Keratinocyte (primary cell): ENCODE results near the gene MMD. TPM values are rescaled to one million over a fixed set of nuclear protein-coding genes. Genes with fewer than 3 reads are reported as not detected.
A peak's percentile ranks its signal among the peaks of the same experiment; 100 is the strongest.

Experiments
- DNase-seq: peaks from one replicate; pipeline ENCODE4 v3.0.0-alpha.2; 2011; ENCODE audit warnings: low read depth, missing footprints, low spot score
- FAIRE-seq: peaks from 2 replicates; lab custom pipeline; 2011; peaks lifted over from hg19 to GRCh38; lab: Jason Lieb, UNC
- H2AFZ ChIP-seq: 2 replicates; pipeline ENCODE4 v1.6.0; 2012; ENCODE audit warnings: low read length, control low read depth, inconsistent platforms; ENCODE audit not compliant: control insufficient read depth
- H3K27ac ChIP-seq: 2 replicates; pipeline ENCODE4 v1.5.1; 2011; ENCODE audit warnings: low read length; ENCODE audit not compliant: control insufficient read depth, insufficient read depth
- H3K27me3 ChIP-seq: 3 replicates; pipeline ENCODE4 v1.6.0; 2011; ENCODE audit warnings: low read length; ENCODE audit not compliant: control insufficient read depth, insufficient read depth; ENCODE audit errors: extremely low read depth
- H3K36me3 ChIP-seq, 2 experiments: 2 replicates in 1 of 2; 3 replicates in 1 of 2; pipeline ENCODE4 v1.5.1; 2011; ENCODE audit warnings: low read length in 2 of 2, mild to moderate bottlenecking in 1 of 2; ENCODE audit not compliant: control insufficient read depth in 2 of 2, insufficient read depth in 2 of 2; ENCODE audit errors: extremely low read depth in 1 of 2
- H3K4me1 ChIP-seq: 3 replicates; pipeline ENCODE4 v1.5.1; 2011; ENCODE audit warnings: low read length; ENCODE audit not compliant: control insufficient read depth, insufficient read depth; ENCODE audit errors: extremely low read depth
- H3K4me2 ChIP-seq: 3 replicates; pipeline ENCODE4 v1.6.0; 2011; ENCODE audit warnings: low read depth, low read length; ENCODE audit not compliant: control insufficient read depth, insufficient read depth; ENCODE audit errors: extremely low read depth
- H3K4me3 ChIP-seq, 3 experiments: fragments of 200-600 bp in 1 of 3; sonication (generic) in 1 of 3; 2 replicates in 2 of 3; 3 replicates in 1 of 3; pipeline ENCODE4 v1.5.1; 2011 to 2016; ENCODE audit warnings: low read length in 3 of 3, mild to moderate bottlenecking in 3 of 3, control low read depth in 2 of 3, inconsistent platforms in 1 of 3, low read depth in 1 of 3, mixed read lengths in 1 of 3, mixed run types in 1 of 3, moderate library complexity in 1 of 3; ENCODE audit not compliant: control insufficient read depth in 2 of 3, insufficient read depth in 2 of 3; ENCODE audit errors: extremely low read depth in 1 of 3
- H3K79me2 ChIP-seq: 2 replicates; pipeline ENCODE4 v1.6.0; 2012; ENCODE audit warnings: low read length; ENCODE audit not compliant: control insufficient read depth, insufficient read depth
- H3K9ac ChIP-seq: 3 replicates; pipeline ENCODE4 v1.6.0; 2011; ENCODE audit warnings: low read length; ENCODE audit not compliant: control insufficient read depth, insufficient read depth; ENCODE audit errors: extremely low read depth
- H3K9me1 ChIP-seq: 3 replicates; pipeline ENCODE4 v1.6.0; 2011; ENCODE audit warnings: low read length; ENCODE audit not compliant: control insufficient read depth, insufficient read depth; ENCODE audit errors: extremely low read depth
- H3K9me3 ChIP-seq: 2 replicates; pipeline ENCODE4 v1.5.1; 2012; ENCODE audit warnings: low read depth, low read length; ENCODE audit not compliant: control insufficient read depth
- H4K20me1 ChIP-seq: 3 replicates; pipeline ENCODE4 v1.6.0; 2011; ENCODE audit warnings: low read length; ENCODE audit not compliant: control insufficient read depth, insufficient read depth; ENCODE audit errors: extremely low read depth
- CTCF ChIP-seq, 3 experiments: IDR thresholded peaks in 1 of 3; conservative IDR thresholded peaks in 1 of 3; optimal IDR thresholded peaks in 1 of 3; 2 replicates in 2 of 3; 3 replicates in 1 of 3; pipeline versions ENCODE3 to v1.5.1; 2011; ENCODE audit warnings: low read length in 3 of 3, mild to moderate bottlenecking in 3 of 3, moderate library complexity in 2 of 3, control low read depth in 1 of 3, inconsistent platforms in 1 of 3; ENCODE audit not compliant: insufficient read depth in 2 of 3; ENCODE audit errors: extremely low read depth in 1 of 3
- EZH2 ChIP-seq: IDR thresholded peaks from one replicate; pipeline ENCODE4 v1.6.1; 2012; ENCODE audit warnings: inconsistent platforms, mild to moderate bottlenecking, low read length, moderate library complexity
- dilution Hi-C: fragments of 300-500 bp; cut with MboI; formaldehyde crosslinking; loops from one replicate; pipeline ENCODE4 v1.7.0; 2020; ENCODE audit warnings: low sequenced_read_pairs; ENCODE audit not compliant: extremely low pct_ligation_motif_present
- polyA plus RNA-seq, 5 experiments: library from polyadenylated mRNA; depleted of rRNA in 3 of 5; stranded (reverse) in 3 of 5; stranded (forward) in 1 of 5; unstranded in 1 of 5; fragments of >200 nt; gene quantifications; 1 replicate in 1 of 5; 2 replicates in 3 of 5; 3 replicates in 1 of 5; pipeline versions ENCODE4 v1.2.1 to v1.2.3, GENCODE V29; 2011 to 2012; ENCODE audit warnings: missing spikeins in 2 of 5, low read depth in 1 of 5, low replicate concordance in 1 of 5

The MMD gene
- polyA plus RNA-seq, 1 donor (not counting 4 experiments of a cell fraction or from before 2014, with no cell fraction given): 6.4 TPM

DNA sequence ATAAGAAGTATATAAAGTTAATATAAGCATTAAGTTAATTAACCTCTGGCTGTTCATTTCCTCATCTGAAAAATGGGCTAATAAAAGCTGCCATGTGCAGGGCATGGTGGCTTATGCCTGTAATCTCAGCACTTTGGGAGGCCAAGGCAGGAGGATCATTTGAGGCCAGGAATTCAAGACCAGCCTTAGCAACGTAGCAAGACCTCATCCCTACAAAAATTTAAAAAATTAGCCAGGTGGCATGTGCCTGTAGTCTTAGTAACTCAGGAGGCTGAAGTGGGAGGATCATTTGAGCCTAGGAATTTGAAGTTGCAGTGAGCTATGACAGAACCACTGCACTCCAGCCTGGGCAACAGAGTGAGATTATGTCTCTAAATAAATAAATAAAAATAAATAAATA, 40.6 kb upstream of the MMD start:
- DNase-seq (no peak), FAIRE-seq (no peak)
- Histone ChIP-seq H3K4me1 (peaks cover 15% of the 10 kb centered on the region), H3K27me3 (no peaks in the 10 kb centered on the region), H3K9me1 (no peaks in the 10 kb centered on the region), H3K27ac (no peak overlapping the region), H3K4me2 (no peak overlapping the region), H3K9ac (no peak overlapping the region), H3K79me2 (no peaks in the 10 kb centered on the region), H3K36me3 (no peaks in the 10 kb centered on the region), H3K9me3 (no peaks in the 10 kb centered on the region), H4K20me1 (no peaks in the 10 kb centered on the region), H3K4me3 (no peak overlapping the region), H2AFZ (no peak overlapping the region)
- TF ChIP-seq CTCF (optimal IDR thresholded peaks at IDR 0.05 in 1 of 3, IDR thresholded peaks at IDR 0.05 in 1 of 3, conservative IDR thresholded peaks at IDR 0.05 in 1 of 3; ENCODE audit: extremely low read depth in 1 of 3, insufficient read depth in 2 of 3, low read length in 3 of 3) (no peak), EZH2 (no peak)
- dilution Hi-C loops: no loop called here

- Histone ChIP-seq H3K36me3 (no peaks in the 10 kb centered on the region), H3K27me3 (no peaks in the 10 kb centered on the region), H3K79me2 (no peaks in the 10 kb centered on the region), H3K9me3 (no peaks in the 10 kb centered on the region), H3K4me2 (peak overlapping the region; percentile 29), H2AFZ (no peak overlapping the region), H3K4me3 (no peak overlapping the region), H3K9me1 (no peaks in the 10 kb centered on the region), H3K4me1 (peaks cover 20% of the 10 kb centered on the region), H3K27ac (peak overlapping the region; percentile 51), H3K9ac (peak overlapping the region; percentile 13), H4K20me1 (no peaks in the 10 kb centered on the region)
- dilution Hi-C loops: no loop called here
- DNase-seq: peak; percentile 68
- TF ChIP-seq EZH2 (no peak), CTCF (optimal IDR thresholded peaks at IDR 0.05 in 1 of 3, IDR thresholded peaks at IDR 0.05 in 1 of 3, conservative IDR thresholded peaks at IDR 0.05 in 1 of 3; ENCODE audit: extremely low read depth in 1 of 3, insufficient read depth in 2 of 3, low read length in 3 of 3) (no peak)
- FAIRE-seq: peak; percentile 9
Measured at GRCh38 chr17:55458978-55459377, 37.3 kb upstream of the MMD start.
